Spleen (tissue), 7 donors: ENCODE results near the gene ME2.

Experiments
- CTCF ChIP-seq, 11 experiments: fragments of 200-600 bp in 7 of 11; fragments of 450-650 bp in 4 of 11; sonication (generic) in 4 of 11; IDR thresholded peaks in 8 of 11; conservative IDR thresholded peaks in 3 of 11; 1 replicate in 7 of 11; 2 replicates in 4 of 11; pipeline versions ENCODE4 v1.4.0 to v1.8.0; 2016 to 2021; ENCODE audit warnings: antibody characterized with exemption in 11 of 11, inconsistent platforms in 4 of 11, mild to moderate bottlenecking in 1 of 11
- POLR2A ChIP-seq, 3 donors: fragments of 450-650 bp; IDR thresholded peaks; one replicate each; pipeline ENCODE4 v1.5.1; 2017; ENCODE audit warnings: antibody characterized with exemption in 3 of 3, mild to moderate bottlenecking in 1 of 3
- POLR2AphosphoS5 ChIP-seq, 3 donors: sonication (generic); formaldehyde crosslinking; IDR thresholded peaks; one replicate each; pipeline ENCODE4 v1.5.1; 2017; ENCODE audit warnings: antibody characterized with exemption in 3 of 3
- donor health status: DM: no; HTN: no; CAD: no; lungs with moderate emphysema.
- donor health status: DM: no; HTN: no; CAD: no.
- donor health status: DM: no; HTN: no; CAD: no.

DNA sequence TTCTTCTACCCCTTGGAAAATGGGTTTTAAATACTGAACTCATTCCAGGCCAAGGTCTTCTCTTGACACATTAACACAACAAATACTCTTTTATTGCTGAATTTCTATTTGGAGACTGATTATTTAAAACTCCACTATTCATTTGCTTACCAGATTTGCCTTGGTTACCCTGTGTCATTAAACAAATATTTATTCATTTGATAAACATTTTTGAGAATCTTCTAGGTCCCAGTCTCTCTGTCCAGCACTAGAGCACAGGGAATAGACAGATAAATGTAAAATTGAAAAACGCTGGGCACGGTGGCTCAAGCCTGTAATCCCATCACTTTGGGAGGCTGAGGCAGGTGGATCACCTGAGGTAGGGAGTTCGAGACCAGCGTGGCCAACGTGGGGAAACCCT lies 49.3 kb upstream of the ME2 start:
- no peak for TF ChIP-seq CTCF (IDR thresholded peaks at IDR 0.05 in 8 of 11, conservative IDR thresholded peaks at IDR 0.05 in 3 of 11)
- no peak for TF ChIP-seq POLR2AphosphoS5 (IDR thresholded peaks at IDR 0.05)
- TF ChIP-seq POLR2A (IDR thresholded peaks at IDR 0.05) = no peak
